ENCODE results near the gene TMEM186.
"Not testable (repeated sequence)": the region's sequence is repeated elsewhere in the genome, so short reads cannot be mapped to it uniquely, and the experiment has no call there.

TMEM186 gene

GRCh38 chr16:8768283-8768682 lies 29.2 kb downstream of the TMEM186 start:
- DNase-seq = no peak

GRCh38 chr16:8767176-8767575 lies 30.3 kb downstream of the TMEM186 start:
- no peak for DNase-seq

DNA sequence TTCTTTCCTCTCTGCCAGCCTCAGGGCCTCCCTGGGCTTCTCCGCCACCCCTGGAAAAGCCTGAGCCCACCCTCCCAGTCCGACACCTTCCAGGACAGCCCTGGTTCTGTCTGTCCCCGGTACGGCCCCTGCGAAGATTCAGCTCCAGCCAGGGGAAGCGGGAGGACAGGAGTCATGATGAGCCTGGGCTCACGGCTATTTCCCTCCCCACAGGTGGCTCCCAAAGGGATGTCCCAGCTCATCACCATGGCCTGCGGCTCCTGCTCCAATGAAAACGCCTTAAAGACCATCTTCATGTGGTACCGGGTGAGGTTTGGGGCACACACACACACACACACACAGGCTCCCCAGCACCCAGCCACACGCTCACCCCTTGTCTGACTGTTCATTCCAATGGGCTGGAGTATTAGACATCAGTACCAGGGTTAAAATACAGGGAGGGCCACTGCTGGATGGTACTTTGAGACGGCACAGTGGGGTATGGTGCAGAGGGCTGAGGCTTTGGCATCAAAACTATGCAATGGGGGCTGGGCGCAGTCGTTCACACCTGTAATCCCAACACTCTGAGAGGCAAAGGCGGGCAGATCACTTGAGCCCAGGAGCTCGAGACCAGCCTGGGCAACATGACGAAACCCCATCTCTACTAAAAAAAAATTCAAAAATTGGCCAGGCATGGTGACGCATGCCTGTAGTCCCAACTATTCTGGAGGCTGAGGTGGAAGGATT lies 32.8 kb downstream of the TMEM186 start:
- no peak for DNase-seq

GRCh38 chr16:8763899-8764298 lies 33.5 kb downstream of the TMEM186 start:
- DNase-seq = no peak

- DNase-seq = no peak
These were observed 34.4 kb downstream of the TMEM186 start for GRCh38 chr16:8763083-8763482.

- no peak for DNase-seq
These were observed 35.2 kb downstream of the TMEM186 start for GRCh38 chr16:8762254-8762653.

GRCh38 chr16:8761078-8761477 lies 36.4 kb downstream of the TMEM186 start:
- no peak for DNase-seq

DNA sequence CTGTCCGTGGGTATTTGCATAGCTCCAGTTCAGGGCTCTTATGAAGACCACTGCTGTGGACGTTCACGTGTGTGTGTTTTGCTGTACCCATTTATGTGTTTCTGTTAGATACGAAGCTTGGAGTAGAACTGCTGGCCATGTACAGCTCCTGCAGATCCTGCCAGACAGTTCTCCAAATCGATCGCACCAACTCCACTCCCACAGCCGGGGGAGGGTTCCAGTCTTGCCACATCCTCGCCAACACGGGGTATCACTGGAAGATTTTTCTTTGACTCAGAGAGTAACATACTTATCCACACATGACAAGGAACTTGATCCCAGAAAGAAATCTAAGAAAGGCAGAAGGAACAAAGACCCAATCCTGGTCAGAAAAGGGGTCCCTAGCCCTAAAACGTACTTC lies 37.4 kb downstream of the TMEM186 start:
- no peak for DNase-seq

GRCh38 chr16:8758022-8758421 lies 39.4 kb downstream of the TMEM186 start:
- DNase-seq = no peak

DNA sequence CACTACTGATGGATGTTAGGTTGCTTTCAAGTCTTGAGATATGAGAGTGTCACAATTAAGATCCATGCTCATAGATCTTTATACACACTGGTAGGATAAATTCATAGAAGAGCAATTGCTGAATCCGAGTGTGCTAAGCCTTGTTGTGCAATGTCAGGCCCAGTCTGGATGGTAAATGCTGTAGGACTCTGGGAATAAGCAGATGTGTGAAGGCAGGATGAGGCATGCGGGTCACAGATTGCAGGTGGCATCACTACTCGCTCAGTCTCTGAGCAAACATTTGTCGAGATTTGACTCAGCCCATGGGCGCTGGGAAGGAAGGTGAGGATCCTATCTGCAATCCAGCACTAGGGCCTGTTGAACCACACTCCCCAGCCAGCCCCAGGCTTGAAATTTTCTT lies 40.7 kb downstream of the TMEM186 start:
- DNase-seq = no peak

DNA sequence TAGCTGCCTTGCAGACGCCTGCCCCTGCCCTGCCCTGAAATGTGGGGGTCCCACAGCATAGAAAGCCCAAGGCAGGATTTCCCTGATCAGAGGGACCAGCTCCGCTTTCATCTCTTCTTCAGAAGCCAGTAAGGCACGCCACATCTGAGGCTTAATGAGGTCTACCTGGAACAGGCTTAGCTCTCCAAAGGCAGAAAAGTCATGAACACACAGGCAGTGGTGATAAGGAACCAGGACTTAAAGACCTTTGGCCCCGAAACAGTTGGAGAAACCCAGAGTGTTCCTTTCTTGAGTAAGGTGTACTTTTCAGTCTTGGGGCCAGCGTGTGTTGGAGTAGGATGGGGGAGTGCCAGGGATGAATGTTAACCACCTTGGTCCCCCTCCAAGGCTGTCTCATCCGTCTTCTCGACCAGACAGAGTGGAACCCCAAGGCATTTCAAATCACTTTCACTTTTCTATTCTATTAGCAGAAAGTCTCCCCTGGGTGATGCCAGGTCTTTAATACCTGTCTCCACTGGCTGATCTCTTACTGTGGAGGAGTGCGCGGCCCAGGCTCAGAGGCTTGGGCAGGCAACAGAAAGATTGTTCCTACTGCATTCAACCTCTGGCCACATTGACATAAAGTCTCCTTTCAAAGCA lies 43.9 kb downstream of the TMEM186 start:
- DNase-seq = no peak

- DNase-seq = no peak
These were observed 44.7 kb downstream of the TMEM186 start for GRCh38 chr16:8752706-8753105.

GRCh38 chr16:8751481-8752311 lies 45.7 kb downstream of the TMEM186 start:
- DNase-seq = no peak

DNA sequence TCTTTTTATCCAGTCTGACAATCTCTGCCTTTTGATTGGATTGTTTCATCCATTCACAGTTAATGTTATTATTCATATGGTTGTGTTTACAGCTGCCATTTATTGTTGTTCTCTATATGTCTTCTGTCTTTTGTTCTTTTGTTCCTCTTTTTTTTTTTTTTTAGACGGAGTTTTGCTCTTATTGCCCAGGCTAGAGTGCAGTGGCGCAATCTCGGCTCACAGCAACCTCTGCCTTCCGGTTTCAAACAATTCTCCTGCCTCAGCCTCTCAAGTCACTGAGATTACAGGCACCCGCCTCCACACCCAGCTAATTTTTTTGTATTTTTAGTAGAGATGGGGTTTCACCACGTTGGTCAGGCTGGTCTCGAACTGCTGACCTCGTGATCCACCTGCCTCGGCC lies 48.5 kb downstream of the TMEM186 start:
- not testable (repeated sequence) for DNase-seq

Measured in activated T-cell treated with anti-CD3 and anti-CD28 coated beads for 4 hours (primary cell).